ENCODE results near the gene TTC21A.
"Not testable (repeated sequence)": the region's sequence is repeated elsewhere in the genome, so short reads cannot be mapped to it uniquely, and the experiment has no call there.

Gene TTC21A

GRCh38 chr3:39107388-39108199 lies at the start of gene TTC21A, which contains the start of gene GORASP1:
TTC21A (plus strand) TSS chr3:39107680; CDS start chr3:39107838, 158 bp downstream.
GORASP1 (minus strand) TSS chr3:39107627; CDS start chr3:39107541, 86 bp downstream.
- DNase-seq, result peak; percentile 18

- DNase-seq, result not testable (repeated sequence)
These were observed 46.3 kb upstream of the TTC21A start for GRCh38 chr3:39061228-39061627.

GRCh38 chr3:39062180-39062579 lies 45.3 kb upstream of the TTC21A start:
- no peak for DNase-seq

- DNase-seq, result no peak
These were observed 44.3 kb upstream of the TTC21A start for GRCh38 chr3:39063143-39063542.

- DNase-seq, result no peak
These were observed 42.8 kb upstream of the TTC21A start for GRCh38 chr3:39064646-39065045.

- no peak for DNase-seq
These were observed 42.3 kb upstream of the TTC21A start for GRCh38 chr3:39065197-39065596.

- no peak for DNase-seq
These were observed 40.2 kb upstream of the TTC21A start for GRCh38 chr3:39067286-39067685.

GRCh38 chr3:39068556-39068955 lies 38.9 kb upstream of the TTC21A start:
- no peak for DNase-seq

- DNase-seq, result no peak
These were observed 31.6 kb upstream of the TTC21A start for GRCh38 chr3:39075910-39076309.

GRCh38 chr3:39079530-39079929 lies 27.9 kb upstream of the TTC21A start:
- no peak for DNase-seq

GRCh38 chr3:39080026-39080425 lies 27.5 kb upstream of the TTC21A start:
- no peak for DNase-seq

- DNase-seq, result no peak
These were observed 24.7 kb upstream of the TTC21A start for GRCh38 chr3:39082666-39083313.

- DNase-seq, result no peak
These were observed 21.3 kb upstream of the TTC21A start for GRCh38 chr3:39086144-39086543.

- no peak for DNase-seq
These were observed 19.0 kb upstream of the TTC21A start for GRCh38 chr3:39088456-39088855.

GRCh38 chr3:39088889-39089288 lies 18.6 kb upstream of the TTC21A start:
- no peak for DNase-seq

GRCh38 chr3:39090922-39091321 lies 16.6 kb upstream of the TTC21A start:
- no peak for DNase-seq

- DNase-seq, result no peak
These were observed 12.4 kb upstream of the TTC21A start for GRCh38 chr3:39094851-39095677.

- no peak for DNase-seq
These were observed 11.7 kb upstream of the TTC21A start for GRCh38 chr3:39095778-39096177.

GRCh38 chr3:39096775-39097174 lies 10.7 kb upstream of the TTC21A start:
- no peak for DNase-seq

GRCh38 chr3:39097716-39098472 lies 9.6 kb upstream of the TTC21A start:
- no peak for DNase-seq

GRCh38 chr3:39098473-39099000 lies 8.9 kb upstream of the TTC21A start:
- no peak for DNase-seq

GRCh38 chr3:39099242-39099641 lies 8.2 kb upstream of the TTC21A start:
- no peak for DNase-seq
